Suprapubic skin (tissue), 3 donors: Measurements from ENCODE around the gene SHANK3.

Experiments used
- CTCF ChIP-seq, 2 donors: fragments of 200-600 bp in 1 of 2; fragments of 450-650 bp in 1 of 2; sonication (generic) in 1 of 2; IDR thresholded peaks; one replicate each; pipeline ENCODE4 v1.5.1; 2016 to 2019; ENCODE audit warnings: antibody characterized with exemption in 2 of 2, mild to moderate bottlenecking in 1 of 2, moderate library complexity in 1 of 2
- POLR2AphosphoS5 ChIP-seq, 3 donors: sonication (generic); formaldehyde crosslinking; IDR thresholded peaks; one replicate each; pipeline ENCODE4 v1.6.1; 2017; ENCODE audit warnings: antibody characterized with exemption in 3 of 3

GRCh38 chr22:50715776-50716175 lies 43.2 kb downstream of the SHANK3 start:
- TF ChIP-seq CTCF (IDR thresholded peaks at IDR 0.05) (no peak), POLR2AphosphoS5 (IDR thresholded peaks at IDR 0.05) (no peak)
